ENCODE results near the gene LRRC47.
"Not testable (repeated sequence)": the region's sequence is repeated elsewhere in the genome, so short reads cannot be mapped to it uniquely, and the experiment has no call there.

Gene LRRC47

DNA sequence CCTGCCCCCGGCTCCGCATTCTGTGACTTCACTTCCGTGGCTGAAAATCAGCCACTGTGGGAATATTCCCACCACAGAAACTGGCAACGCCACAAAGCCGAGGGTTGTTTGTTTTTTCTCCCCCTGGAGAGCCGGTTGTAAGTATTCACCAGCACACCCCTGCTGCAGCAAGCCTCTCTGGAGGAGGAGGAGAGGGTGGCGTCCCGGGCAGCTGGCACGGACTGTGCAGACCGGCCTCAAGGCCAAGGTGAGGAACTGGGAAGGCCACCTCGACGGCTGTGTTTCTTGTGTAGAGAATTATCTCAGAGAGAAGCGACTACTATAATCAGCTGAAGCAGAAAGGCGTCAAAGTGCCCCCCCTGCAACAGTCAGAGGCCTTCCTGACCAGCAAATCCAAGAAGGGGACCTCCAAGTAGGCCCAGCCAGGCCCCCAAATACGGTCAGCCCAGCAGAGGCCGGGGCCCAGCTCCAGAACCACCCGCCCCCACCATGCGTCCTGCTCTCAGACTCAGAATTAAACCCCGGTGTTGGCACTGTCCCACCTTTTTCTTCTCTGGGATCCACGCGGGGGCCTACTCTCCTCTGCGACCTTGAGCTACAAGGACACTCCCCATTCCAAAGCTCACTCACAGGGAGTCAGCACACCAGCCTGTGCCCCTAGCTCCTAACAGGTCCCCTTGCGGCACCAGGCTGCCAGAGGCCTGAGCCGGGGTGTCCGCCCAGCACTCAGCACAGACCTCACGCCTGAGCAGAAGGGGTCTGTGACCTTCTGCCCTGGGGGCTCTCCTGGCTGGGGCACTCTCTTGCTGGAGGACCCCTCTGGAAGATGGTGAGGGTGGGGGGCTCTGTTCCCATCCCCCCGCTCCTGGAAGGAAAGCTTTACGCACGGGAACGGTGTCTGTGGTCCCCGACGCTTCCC, 24.9 kb downstream of the LRRC47 start:
- DNase-seq (ENCODE audit: low read depth): no peak

DNA sequence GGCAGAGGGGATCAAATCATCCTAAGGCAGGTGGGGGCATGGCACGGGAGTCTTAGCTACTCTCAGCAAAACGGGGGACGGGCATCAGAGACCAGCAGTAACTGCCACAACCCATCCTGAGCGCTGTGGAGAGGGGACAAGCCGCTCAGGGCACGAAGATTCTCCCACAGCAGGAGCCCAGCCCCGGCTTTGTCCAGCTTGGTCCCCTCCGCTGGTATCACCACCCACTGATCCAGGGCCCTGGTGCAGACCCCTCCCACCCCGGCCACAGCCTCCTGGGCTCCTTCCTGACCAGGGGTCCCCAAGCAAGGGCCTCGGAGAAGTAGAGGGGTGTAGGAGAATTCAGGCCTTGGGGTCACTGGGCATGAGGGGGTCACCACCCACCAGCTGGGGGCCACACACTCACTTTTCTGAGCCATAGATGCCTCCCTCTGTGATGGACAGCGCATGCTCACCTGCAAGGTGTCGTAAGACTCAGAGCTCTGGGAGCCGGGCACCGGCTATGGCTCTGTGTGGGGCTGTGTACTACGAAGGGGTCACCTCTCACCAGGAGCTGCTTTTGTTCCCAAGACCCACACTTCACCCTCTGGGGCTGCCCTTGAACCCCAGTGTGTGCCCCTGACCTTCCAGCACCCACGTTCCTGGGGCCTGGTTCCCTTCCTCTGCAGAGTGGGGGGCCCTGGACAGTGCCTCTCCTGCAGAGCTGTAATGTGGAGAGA, 26.1 kb downstream of the LRRC47 start:
- no peak for DNase-seq (ENCODE audit: low read depth)

DNA sequence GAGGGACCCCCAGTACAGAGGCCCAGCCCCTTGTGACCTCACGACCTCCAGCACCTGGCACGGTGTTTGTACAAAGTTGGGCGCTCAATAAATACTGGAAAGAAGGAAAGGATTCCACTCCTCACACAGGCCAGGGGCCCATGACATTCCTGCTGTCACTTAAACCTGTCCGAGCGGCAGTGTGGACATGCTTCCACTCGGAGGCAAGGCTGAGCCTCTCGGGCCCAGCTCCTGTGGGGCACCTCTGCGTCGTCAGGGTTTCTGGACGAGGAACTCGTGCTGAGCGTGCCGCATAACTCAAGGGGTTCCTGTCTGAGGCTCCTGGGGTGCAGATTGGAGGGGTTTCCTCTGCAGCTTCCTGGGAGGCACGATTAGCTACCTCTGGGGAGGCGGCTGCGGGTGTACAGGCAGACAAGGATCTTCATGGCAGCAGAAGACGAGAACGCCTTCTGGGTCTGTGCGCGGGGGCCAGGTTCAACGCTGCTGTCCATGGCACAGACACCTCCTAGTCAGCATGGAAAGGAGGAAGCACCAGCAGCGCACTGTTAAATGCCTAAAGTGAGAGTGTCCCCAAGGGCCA, 27.4 kb downstream of the LRRC47 start:
- no peak for DNase-seq (ENCODE audit: low read depth)

DNA sequence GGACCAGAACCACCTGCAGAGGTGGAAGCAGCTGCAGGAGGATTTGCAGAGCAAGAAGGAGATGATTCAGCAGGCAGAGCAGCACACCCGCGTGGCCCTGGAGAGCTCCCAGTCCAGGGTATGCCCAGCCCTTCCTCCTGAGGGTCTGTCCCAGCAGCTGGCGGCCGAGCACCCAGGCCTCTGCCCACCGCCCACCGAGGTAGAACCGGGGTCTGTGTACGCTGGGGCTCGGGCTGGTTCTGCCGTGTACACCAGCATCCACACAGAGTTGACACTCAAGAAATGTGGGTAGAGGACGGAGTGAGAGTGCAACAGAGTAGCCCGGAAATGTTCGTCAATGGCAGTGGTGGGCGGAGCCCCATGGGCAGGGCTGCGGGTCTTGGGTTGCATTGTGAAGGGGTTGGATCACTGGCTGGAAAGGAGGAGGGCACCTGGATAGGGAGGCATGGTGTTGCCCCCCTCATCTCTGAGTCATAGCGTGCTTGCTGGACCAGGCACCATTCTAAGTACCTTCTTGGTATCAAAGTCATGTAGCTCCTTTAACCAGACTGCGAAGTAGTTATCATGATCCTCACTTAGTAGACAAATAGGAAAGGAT, 28.9 kb downstream of the LRRC47 start:
- no peak for DNase-seq (ENCODE audit: low read depth)

DNA sequence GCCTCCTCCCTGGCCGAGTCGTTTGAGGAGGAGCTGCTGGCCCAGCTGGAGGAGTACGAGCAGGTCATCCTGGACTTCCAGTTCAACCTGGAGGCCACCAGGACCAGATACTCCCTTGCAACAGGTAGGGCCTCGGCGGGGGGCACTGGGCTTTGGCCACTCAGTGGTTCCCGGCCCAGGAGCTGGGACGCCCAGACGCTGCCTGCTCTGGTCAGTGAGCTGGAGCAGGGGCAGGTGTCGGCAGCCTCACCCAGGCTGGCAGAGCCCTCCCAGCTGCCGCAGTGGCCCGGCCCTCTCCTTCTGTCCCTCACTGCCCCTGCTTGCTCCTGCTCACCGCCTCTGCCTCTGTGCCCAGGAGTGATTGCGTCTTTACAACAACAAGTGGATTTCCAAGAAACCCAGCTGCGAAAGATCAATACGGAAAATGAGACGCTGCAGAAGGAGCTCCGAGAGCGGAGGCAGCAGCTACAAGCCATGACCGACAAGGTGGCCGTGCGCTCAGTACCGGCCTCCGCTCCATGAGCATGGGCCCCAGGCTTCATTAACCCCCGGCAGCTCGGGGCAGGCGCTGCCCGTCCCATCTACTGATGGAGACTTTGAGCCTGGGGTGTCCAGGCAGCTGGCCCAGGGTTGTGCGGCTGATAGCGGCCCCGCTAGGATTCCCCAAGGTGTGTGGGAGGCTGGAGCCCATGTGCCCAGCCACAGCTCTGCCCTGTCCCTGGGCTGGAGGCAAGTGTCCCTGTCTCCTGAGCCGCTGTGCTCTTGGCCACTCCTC, 32.8 kb downstream of the LRRC47 start:
- DNase-seq (ENCODE audit: low read depth): no peak

DNA sequence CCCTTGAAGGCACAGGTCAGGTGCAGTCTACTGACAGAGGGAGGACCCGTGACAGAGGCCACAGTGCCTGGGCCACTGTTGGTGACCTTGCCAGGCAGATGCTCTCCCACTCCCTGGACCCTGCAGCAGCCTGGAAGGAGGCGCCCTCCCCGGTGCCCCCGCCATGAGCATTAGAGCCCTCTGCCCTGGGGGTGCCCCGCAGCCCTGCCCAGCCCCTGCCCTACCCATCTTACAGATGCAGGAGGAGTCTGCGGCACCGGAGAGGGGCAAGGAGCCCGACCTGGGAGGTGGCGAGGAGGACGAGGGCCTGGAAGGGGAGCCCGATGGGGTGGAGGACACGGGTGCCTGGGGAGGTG, 33.4 kb downstream of the LRRC47 start:
- DNase-seq (ENCODE audit: low read depth): no peak

DNA sequence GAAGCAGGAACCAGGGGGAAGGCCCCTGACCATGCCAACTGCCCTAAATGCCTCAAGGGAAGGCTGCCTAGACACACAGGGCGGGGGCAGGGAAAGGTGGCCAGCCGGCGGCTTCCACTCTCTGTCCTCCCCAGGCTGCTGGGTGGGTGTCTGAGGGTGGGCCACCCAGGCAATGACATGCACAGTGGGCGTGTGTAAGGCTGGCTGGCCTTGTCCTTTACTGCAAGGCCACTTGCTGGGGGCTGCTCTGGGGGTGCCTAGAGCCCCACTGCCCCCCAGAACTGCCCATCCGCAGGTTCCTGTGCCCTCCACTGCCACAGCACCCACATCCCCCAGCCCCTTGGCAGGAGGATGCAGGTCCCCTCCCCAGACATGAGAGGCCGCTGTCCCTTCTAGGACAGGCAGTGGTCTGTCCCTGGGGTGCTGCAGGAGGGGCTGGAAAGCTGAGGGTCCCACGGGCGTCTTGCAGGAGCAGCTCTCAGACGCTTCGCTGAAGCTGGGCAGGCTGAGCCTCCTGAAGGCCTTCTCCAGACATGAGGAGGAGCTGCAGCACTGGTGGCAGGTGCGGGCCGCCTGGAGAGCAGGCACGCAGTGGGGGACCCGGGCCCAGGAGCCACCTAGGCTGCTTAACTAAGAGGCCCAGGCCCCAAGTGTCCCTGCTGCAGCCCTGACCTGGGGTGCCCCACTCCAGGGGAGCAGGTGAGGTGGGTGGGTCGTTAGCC, 34.0 kb downstream of the LRRC47 start:
- no peak for DNase-seq (ENCODE audit: low read depth)

DNA sequence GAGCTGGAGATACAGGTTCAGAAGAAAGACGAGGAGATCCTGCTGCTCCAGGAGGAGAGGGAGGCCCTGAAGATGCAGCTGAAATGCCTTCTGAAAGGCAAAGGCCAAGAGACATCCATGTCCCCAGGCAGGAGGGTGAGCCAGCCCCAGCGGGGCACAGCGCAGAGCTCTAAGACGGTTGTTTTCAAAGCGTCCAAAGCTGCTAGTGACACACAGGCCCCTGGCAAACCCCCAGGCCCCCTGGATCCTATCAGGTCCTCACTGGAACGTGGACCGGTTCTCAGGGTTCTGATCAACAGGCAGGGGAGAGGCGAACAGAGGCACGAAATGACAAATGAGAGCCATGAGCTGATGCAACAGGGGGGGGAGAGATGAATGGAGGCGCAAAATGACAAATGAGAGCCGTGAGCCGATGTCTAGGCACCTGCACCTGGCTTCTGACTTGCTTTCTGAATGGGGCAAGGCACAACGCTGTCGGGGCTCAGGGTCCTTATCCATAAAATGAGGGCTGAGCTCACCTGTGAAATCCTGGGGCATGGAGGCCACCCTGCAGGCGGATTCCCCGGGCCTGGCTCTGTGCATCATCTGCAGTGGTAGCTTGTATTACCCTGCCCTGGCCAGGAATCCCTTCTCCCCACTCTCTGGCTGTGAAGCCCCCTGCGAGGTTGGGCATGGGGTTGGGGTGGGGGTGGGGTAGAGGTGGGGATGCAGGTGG, 34.8 kb downstream of the LRRC47 start:
- DNase-seq (ENCODE audit: low read depth): no peak

DNA sequence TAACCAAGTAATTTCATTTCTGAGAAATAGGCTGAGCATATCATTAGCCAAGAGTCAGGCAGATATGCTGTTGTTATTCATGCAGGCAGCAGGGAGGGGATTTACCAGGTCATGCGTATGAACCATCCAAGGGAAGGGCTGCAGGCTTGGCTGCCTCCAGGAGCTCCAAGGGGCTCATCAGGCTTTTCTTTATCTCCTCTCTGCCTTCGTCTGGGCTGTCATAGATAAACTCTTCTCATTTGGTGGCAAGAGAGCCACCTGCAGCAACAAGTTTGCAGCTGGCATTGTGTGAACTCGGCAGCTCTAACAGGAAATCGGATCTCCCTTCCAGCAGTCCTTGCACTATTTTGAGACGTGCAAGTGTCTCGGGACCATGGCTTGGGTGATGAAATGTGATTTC, 36.5 kb downstream of the LRRC47 start:
- DNase-seq (ENCODE audit: low read depth): no peak

DNA sequence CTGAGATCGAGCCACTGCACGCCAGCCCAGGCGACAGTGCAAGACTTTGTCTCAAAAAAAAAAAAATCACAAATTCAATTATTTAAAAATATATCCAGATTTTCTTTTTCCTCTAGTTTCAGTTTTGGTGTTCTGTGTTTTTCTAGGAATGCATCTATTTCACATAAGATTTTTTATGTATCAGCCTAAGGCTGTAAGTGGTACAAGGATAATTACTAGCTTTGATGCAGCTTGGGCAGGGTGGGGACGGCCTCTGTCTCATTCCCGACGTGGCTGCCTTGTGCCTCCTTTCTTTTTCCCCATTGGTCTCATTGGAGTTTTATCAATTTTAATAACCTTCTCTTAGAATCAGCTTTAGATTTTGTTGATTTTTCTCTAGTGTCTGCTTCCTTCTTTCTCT, 37.1 kb downstream of the LRRC47 start:
- no peak for DNase-seq (ENCODE audit: low read depth)

DNA sequence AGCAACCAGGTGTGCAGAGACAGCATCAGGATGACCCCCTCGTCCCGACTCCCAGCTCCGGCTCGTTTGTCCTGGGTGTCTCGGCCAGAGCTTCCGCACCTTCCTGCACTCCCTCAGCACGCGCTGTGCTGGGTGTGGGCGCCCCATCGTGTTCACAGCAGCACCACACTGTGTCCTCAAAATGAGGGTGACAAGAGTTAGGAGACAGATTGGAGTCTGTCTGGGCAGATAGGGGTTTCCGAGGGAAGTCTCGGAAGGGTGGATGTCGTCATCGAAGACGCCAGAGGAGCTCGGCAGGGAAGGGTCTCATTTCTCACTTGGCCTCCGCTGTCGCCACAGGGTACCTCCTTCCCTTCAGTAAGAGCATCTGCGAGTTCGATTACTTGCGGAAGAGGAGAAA, 39.9 kb downstream of the LRRC47 start:
- DNase-seq (ENCODE audit: low read depth): no peak

DNA sequence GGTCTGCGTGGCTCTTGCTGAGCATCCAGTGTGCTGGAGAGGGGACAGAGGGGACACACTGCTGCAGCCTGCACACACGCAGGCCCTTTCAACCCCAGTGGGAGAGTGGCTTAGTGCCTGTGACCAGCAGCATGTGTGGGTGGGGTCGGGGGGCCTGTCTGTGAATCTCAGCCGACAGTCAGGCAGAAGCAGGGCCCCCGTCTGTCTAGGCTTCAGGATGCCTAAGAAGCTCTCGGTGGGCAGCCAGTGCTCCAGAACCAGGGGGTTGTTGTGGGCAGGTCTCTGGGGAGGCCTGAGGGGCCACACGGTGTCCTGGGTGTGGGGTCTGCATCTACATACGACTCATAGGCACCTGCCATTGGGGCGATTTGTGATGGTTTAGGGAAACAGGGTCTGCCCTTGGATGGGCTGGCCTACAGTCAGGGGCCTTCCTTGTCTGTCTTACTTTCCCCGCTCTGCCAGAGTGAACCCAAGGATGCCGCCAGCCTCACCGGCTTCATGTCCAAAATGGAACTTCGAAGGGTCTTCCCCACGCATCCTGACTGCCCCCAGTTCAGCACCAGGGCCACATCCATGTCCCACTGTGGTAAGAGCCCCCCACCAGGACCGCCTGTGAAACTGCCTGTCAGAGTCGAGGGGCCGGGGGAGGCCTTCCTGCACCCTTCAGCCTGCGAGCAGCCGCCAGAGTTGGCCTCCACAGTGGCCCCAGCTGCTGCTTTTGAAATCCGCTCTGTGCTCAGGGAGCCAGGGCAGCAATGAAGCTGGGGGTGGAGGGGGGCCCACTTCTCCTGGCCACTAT, 42.4 kb downstream of the LRRC47 start:
- DNase-seq (ENCODE audit: low read depth): no peak

DNA sequence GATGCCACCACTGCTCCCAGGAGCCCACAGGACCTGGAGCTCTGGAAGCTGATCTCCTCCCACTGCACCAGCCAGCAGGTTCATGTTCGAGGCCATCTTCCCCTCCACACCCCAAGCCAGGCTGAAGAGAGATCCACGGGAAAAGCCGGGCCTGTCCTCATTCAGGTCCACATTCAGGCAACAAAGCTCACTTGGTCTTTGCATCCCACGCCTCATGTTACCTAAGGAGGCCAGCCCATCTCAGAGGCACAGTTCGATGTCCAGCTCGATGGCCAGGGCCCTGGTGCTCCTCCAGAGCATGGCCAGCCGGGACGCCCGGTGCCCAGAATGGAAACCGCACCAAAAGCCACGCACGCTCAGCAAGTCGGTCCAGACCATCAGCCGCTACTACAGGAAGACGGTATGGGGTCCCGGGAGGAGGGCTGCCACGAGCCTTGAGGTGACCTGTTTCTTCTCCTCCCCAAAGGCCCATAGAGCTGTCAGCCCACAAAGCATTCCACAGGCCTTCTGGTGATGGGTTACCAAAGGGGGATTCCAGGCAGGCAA, 43.8 kb downstream of the LRRC47 start, which contains the start of gene CCDC27:
CCDC27 (plus strand) TSS at position 51 of the 546 bp plus-strand sequence; CDS start at position 83, 32 bp downstream.
- DNase-seq (ENCODE audit: low read depth): no peak

DNA sequence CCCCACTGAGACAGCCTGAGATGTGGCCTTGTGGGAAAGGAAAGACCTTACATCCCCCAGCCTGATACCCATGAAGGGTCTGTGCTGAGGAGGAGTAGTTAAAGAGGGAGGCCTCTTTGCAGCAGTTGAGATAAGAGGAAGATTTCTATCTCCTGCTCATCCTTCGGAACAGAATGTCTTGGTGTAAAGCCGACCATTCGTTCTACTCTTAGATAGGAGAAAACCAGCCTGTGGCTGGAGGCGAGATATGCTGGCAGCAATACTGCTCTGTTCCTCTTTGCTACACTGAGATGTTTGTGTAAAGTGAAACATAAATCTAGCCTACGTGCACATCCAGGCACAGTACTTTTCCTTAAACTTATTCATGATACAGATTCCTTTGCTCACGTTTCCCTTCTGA, 45.6 kb downstream of the LRRC47 start:
- no peak for DNase-seq (ENCODE audit: low read depth)

DNA sequence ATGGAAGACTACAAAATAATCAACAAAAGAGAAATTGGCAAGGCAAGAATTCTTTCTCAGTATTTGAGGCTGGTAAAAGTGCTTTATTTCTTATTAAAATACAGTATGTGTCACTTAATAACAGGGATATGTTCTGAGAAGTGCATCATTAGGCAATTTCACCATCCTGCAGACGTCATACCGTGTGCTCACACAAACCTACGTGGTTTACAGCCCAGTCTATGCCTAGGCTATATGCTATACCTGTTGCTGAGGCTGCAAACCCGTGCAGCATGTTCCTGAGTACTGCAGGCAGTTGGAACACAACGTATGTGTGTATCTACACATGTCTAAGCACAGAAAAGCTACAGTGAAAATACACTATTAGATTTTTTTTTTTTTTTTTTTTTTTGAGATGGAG, 46.8 kb downstream of the LRRC47 start:
- no peak for DNase-seq (ENCODE audit: low read depth)

DNA sequence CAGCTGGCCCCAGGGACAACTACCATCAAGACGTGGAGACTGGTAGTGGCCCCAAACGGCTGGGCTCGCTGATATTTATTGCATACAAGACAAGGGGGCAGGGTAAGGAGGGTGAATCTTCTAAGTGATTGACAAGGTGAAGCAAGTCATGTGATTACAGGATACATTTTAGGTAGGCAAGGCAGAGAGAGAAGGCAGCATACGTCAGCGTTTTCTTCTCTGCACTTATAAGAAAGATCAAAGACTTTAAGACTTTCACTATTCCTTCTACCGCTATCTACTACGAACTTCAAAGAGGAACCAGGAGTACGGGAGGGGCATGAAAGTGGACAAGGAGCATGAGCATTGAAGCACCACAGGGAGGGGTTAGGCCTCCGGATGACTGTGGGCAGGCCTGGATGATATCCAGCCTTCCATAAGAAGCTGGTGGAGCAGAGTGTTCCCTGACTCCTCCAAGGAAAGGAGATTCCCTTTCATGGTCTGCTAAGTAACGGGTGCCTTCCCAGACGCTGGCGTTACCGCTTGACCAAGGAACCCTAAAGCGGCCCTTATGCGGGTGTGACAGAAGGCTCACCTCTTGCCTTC, 47.9 kb downstream of the LRRC47 start:
- DNase-seq (ENCODE audit: low read depth): not testable (repeated sequence)

DNA sequence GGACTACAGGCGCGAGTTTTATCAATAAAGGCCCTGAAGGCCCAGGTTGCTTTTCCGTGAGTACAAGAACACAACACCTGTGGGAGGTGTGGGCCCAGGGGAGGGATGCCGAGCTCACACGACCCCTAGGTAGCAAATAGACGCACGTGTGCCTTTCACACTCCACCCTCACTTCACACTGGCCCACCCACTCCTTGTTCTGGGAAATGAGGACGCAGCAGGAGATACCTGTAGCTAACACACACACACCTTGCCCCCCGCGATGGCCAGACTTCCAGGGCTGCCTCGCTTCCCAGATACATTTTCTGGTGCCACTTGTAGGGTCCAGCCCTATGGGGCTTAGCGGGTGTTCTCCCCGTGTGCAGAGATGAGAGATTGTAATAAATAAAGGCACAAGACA, 48.4 kb downstream of the LRRC47 start:
- DNase-seq (ENCODE audit: low read depth): no peak

DNA sequence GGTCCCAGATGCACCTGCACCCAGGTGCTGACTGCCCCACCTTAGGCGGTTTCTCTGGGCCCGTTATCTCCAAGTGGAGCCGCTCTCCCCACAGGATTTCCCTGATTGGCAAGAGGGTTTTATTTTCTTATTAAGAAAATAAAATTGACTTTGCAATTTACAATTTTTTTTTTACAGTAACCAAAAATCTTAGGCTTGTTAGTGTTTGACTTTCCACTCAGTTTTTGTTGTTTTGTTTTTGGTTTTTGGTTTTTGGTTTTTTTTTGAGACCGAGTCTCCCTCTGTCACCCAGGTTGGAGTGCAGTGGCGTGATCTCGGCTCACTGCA, 48.8 kb downstream of the LRRC47 start:
- DNase-seq (ENCODE audit: low read depth): no peak
